Fibroblast of lung (primary cell): ENCODE measurements around the gene PRDM16.

Experiments used
- CTCF ChIP-seq, 2 donors: IDR thresholded peaks in 1 of 2; conservative IDR thresholded peaks in 1 of 2; 1 replicate in 1 of 2; 2 replicates in 1 of 2; pipeline ENCODE4 v1.5.1; 2011 to 2012; ENCODE audit warnings: low read length in 2 of 2, control low read depth in 1 of 2, inconsistent platforms in 1 of 2, low read depth in 1 of 2, mild to moderate bottlenecking in 1 of 2
- EZH2 ChIP-seq: IDR thresholded peaks from 2 replicates; pipeline ENCODE4 v1.5.1; 2012; ENCODE audit warnings: low read length, control low read depth, mild to moderate bottlenecking; ENCODE audit errors: missing control alignments

- TF ChIP-seq CTCF (conservative IDR thresholded peaks at IDR 0.05 in 1 of 2, IDR thresholded peaks at IDR 0.05 in 1 of 2; ENCODE audit: low read depth in 1 of 2, low read length in 2 of 2), result no peak
- TF ChIP-seq EZH2, result no peak
Observed at GRCh38 chr1:3439346-3440299, 370.6 kb downstream of the PRDM16 start.
